SK-N-SH (cell line): ENCODE measurements around the gene STK39. TPM values are rescaled to one million over a fixed set of nuclear protein-coding genes. Genes with fewer than 3 reads are reported as not detected.

Experiments
- CTCF ChIA-PET: fragments of 300-600, 350-600 bp; formaldehyde crosslinking; extraction: SDS; loops from one replicate; lab custom pipeline; 2021; lab: Yijun Ruan, JAX
- POLR2A ChIA-PET: fragments of 350-600 bp; sonication (Branson Sonifier 250); formaldehyde crosslinking; extraction: SDS; loops from one replicate; lab custom pipeline; 2020; ENCODE audit warnings: antibody characterized with exemption, inconsistent platforms; lab: Yijun Ruan, JAX
- DNase-seq: peaks from one replicate; pipeline ENCODE4 v3.0.0; 2012
- H2AFZ ChIP-seq: fragments of 200-600 bp; sonication (generic); 2 replicates; pipeline ENCODE4 v1.8.1; 2016; ENCODE audit warnings: antibody characterized with exemption, mild to moderate bottlenecking, low read depth
- H3F3A ChIP-seq: fragments of 200-600 bp; sonication (generic); replicated peaks from 2 replicates; pipeline ENCODE3; 2016; ENCODE audit warnings: antibody characterized with exemption, mild to moderate bottlenecking; ENCODE audit not compliant: insufficient read depth
- H3K27ac ChIP-seq, 2 experiments: fragments of 200-500 bp in 1 of 2; fragments of 200-600 bp in 1 of 2; sonication (Bioruptor generic) in 1 of 2; sonication (generic), shearing (Covaris generic) in 1 of 2; 2 replicates each; pipeline versions ENCODE4 v1.5.1 to v1.6.1; 2014 to 2016; ENCODE audit warnings: low read depth in 2 of 2, inconsistent platforms in 1 of 2, low read length in 1 of 2, mild to moderate bottlenecking in 1 of 2, mixed read lengths in 1 of 2
- H3K27me3 ChIP-seq: fragments of 200-600 bp; sonication (generic), shearing (Covaris generic); 2 replicates; pipeline ENCODE4 v1.6.1; 2016; ENCODE audit warnings: mixed run types; ENCODE audit not compliant: insufficient read depth
- H3K36me3 ChIP-seq, 2 experiments: fragments of 200-500 bp in 1 of 2; fragments of 200-600 bp in 1 of 2; sonication (Bioruptor generic) in 1 of 2; sonication (generic) in 1 of 2; replicated peaks in 1 of 2; 2 replicates each; pipeline versions ENCODE3 to v1.5.1; 2014 to 2016; ENCODE audit warnings: low read length in 1 of 2, mild to moderate bottlenecking in 1 of 2; ENCODE audit not compliant: insufficient read depth in 2 of 2, control insufficient read depth in 1 of 2
- H3K4me1 ChIP-seq, 2 experiments: fragments of 200-500 bp in 1 of 2; fragments of 200-600 bp in 1 of 2; sonication (Bioruptor generic) in 1 of 2; sonication (generic), shearing (Covaris generic) in 1 of 2; 2 replicates each; pipeline versions ENCODE4 v1.5.1 to v1.6.1; 2014 to 2016; ENCODE audit warnings: low read depth in 1 of 2, low read length in 1 of 2, mixed run types in 1 of 2; ENCODE audit not compliant: insufficient read depth in 2 of 2, control insufficient read depth in 1 of 2
- H3K4me2 ChIP-seq: fragments of 200-600 bp; sonication (generic), shearing (Covaris generic); 2 replicates; pipeline ENCODE4 v1.6.1; 2017; ENCODE audit warnings: mixed run types
- H3K4me3 ChIP-seq, 2 experiments: fragments of 200-500 bp in 1 of 2; fragments of 200-600 bp in 1 of 2; sonication (Bioruptor generic) in 1 of 2; sonication (generic), shearing (Covaris generic) in 1 of 2; 2 replicates each; pipeline versions ENCODE4 v1.5.1 to v1.8.1; 2014 to 2016; ENCODE audit warnings: low read depth in 2 of 2, inconsistent platforms in 1 of 2, low read length in 1 of 2, mild to moderate bottlenecking in 1 of 2, mixed read lengths in 1 of 2, moderate library complexity in 1 of 2
- H3K79me2 ChIP-seq: fragments of 200-600 bp; sonication (generic); 2 replicates; pipeline ENCODE4 v1.8.1; 2017; ENCODE audit warnings: mild to moderate bottlenecking; ENCODE audit not compliant: insufficient read depth
- H3K9ac ChIP-seq: fragments of 200-600 bp; sonication (generic); 2 replicates; pipeline ENCODE4 v1.6.1; 2017; ENCODE audit warnings: mixed run types
- H3K9me2 ChIP-seq: fragments of 200-600 bp; sonication (generic); 2 replicates; pipeline ENCODE4 v1.6.1; 2017; ENCODE audit warnings: mixed run types
- H3K9me3 ChIP-seq: fragments of 200-600 bp; sonication (generic); 2 replicates; pipeline ENCODE4 v1.6.1; 2017; ENCODE audit warnings: mixed run types, mild to moderate bottlenecking, moderate library complexity
- H4K20me1 ChIP-seq: fragments of 200-600 bp; sonication (generic); 2 replicates; pipeline ENCODE4 v1.6.1; 2017; ENCODE audit warnings: mild to moderate bottlenecking, mixed run types; ENCODE audit not compliant: insufficient read depth
- CHD2 ChIP-seq: fragments of 150-350 bp; IDR thresholded peaks from 2 replicates; pipeline ENCODE4 v1.6.1; 2018; ENCODE audit warnings: low read length; ENCODE audit not compliant: partially characterized antibody
- ELF1 ChIP-seq: IDR thresholded peaks from 2 replicates; pipeline ENCODE4 v1.4.0; 2012
- EP300 ChIP-seq, 2 experiments: IDR thresholded peaks; 2 replicates each; pipeline versions ENCODE4 v1.4.0 to v1.6.1; 2012; ENCODE audit warnings: borderline replicate concordance in 1 of 2, low read depth in 1 of 2, low read length in 1 of 2
- FOSL2 ChIP-seq: IDR thresholded peaks from 2 replicates; pipeline ENCODE4 v1.4.0; 2012; ENCODE audit warnings: low read depth, mild to moderate bottlenecking, moderate library complexity, borderline replicate concordance
- FOXJ3 ChIP-seq: sonication (generic); formaldehyde crosslinking; IDR thresholded peaks from 2 replicates; pipeline ENCODE4 v1.5.1; 2020; ENCODE audit warnings: mild to moderate bottlenecking, missing genetic modification reagents
- GATA2 ChIP-seq: sonication (generic); formaldehyde crosslinking; IDR thresholded peaks from 2 replicates; pipeline ENCODE4 v1.5.0; 2020; ENCODE audit warnings: mild to moderate bottlenecking, missing genetic modification reagents
- MEF2A ChIP-seq: IDR thresholded peaks from 2 replicates; pipeline ENCODE4 v1.4.0; 2012; ENCODE audit warnings: low read depth, borderline replicate concordance
- MXI1 ChIP-seq: IDR thresholded peaks from 2 replicates; pipeline ENCODE4 v1.6.1; 2012; ENCODE audit warnings: mild to moderate bottlenecking, low read depth, low read length, improper control_type of control experiment
- PBX3 ChIP-seq: IDR thresholded peaks from 2 replicates; pipeline ENCODE4; 2012
- POLR2AphosphoS5 ChIP-seq: IDR thresholded peaks from 2 replicates; pipeline ENCODE4 v1.6.1; 2012; ENCODE audit warnings: low read depth, low read length
- RAD21 ChIP-seq: IDR thresholded peaks from 2 replicates; pipeline ENCODE4 v1.6.1; 2012; ENCODE audit warnings: mild to moderate bottlenecking, low read length
- RCOR1 ChIP-seq: fragments of 150-350 bp; IDR thresholded peaks from 2 replicates; pipeline ENCODE4 v1.6.1; 2017; ENCODE audit warnings: antibody characterized with exemption, low read length
- SMC3 ChIP-seq: IDR thresholded peaks from 2 replicates; pipeline ENCODE4 v1.6.1; 2012; ENCODE audit warnings: low read depth, low read length, improper control_type of control experiment
- TCF12 ChIP-seq: IDR thresholded peaks from 2 replicates; pipeline ENCODE4 v1.4.0; 2012
- TEAD4 ChIP-seq: IDR thresholded peaks from 2 replicates; pipeline ENCODE4 v1.4.0; 2012; ENCODE audit warnings: mild to moderate bottlenecking, borderline replicate concordance; ENCODE audit not compliant: insufficient read depth
- WGBS: methylation state at CpG from one replicate; pipeline ENCODE4 v1.1.6; 2017; ENCODE audit warnings: low lambda C conversion rate; 5-methylcytosine and 5-hydroxymethylcytosine counted together
- polyA plus RNA-seq, 3 experiments: library from polyadenylated mRNA; depleted of rRNA; stranded (reverse); fragments of >200 nt; gene quantifications; 2 replicates each; pipeline ENCODE4 v1.2.3, GENCODE V29; 2012
- TF ChIP-seq, protein P1 (sequence below): IDR thresholded peaks from 2 replicates; pipeline ENCODE4 v1.4.0; 2012; ENCODE audit warnings: low read depth, borderline replicate concordance
- TF ChIP-seq, protein P2 (sequence below): fragments of 150-350 bp; IDR thresholded peaks from 2 replicates; pipeline ENCODE4 v1.6.1; 2016; ENCODE audit warnings: mild to moderate bottlenecking, low read depth, low read length

STK39 gene
- polyA plus RNA-seq, 1 of the 3 experiments (the other 2 are of a cell fraction) = 9.6 TPM

DNA sequence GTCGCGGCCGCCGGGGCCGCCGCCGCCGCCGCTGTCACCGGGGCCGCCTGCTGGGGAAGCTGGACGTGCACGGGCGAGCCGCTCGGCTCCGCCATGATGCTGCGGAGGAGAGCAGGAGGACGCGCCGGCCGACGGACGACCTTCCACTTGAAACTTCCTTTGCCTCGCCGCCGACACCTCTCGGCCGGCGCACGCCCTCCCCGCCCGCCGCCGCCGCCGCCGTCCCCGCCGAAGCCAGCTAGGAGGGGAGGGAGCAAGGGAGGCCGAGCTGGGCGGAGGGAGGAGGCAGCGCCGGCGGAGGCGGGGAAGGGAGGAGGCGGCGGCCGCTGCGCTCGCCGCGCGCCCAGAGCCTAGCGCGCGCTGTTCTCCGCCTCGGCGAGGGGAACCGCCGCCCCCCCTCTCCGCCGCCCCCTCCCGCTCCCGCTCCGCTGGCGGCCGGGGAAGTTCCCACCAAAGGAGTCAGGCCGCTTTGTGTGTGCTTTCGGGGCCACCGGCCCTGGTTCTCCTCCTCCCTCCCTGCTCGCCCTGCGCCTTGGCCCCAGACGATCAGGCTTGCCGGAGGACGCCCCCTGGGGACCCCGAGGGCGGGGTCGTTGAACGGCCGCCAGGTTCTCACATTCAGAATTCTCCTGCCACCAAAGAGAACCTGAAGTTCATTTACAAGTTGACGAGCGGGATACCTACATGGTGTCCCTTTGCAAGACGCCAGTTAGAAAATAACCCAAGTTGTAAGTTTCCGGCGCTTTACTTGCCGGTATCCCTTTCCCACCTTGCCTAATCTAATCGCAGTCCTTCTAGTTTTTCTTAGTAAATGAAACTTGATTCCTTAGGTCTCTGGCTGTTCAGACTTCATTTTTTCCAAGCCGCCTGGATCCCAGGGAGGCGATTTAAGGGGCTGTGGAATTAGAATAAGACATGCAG, at the start of gene STK39 (continued):
- TF ChIP-seq MXI1 (0 out of 2 replicates have a peak, but pooled peaks have one; percentile 29), TEAD4 (no peak), GATA2 (CRISPR knock-in tag) (no peak), TCF12 (no peak), FOSL2 (no peak), POLR2AphosphoS5 (no peak; the same call in 1 of the 2 replicates)

DNA sequence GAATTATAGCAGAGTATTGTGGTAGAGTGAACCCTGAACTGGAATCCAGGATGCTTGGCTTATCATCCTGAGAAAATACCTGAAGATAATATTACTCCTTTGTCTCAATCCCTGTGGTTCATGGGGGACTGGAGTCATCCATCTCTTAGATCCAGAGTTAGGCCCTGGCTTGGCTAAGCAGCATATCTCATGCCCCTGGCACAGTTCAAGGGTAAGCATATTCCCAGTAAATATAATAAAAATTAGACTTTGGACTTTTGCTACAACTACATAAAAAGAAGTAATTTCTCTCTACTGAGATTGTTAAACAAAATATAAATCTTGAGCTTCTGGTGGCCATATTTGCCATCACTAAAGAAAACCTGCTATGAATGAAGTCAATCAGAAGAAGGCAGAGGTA, 47.7 kb upstream of the STK39 start:
- H3K9me3 ChIP-seq = no peaks in the 10 kb centered on the region
- no peak for TF ChIP-seq GATA2 (CRISPR knock-in tag)
- no peak for TF ChIP-seq RCOR1
- no peak for TF ChIP-seq FOXJ3
- TF ChIP-seq, all 33 proteins: peak for 0
- no peak for DNase-seq
- no peaks in the 10 kb centered on the region for H3F3A ChIP-seq
- ChIA-PET CTCF (interaction anchor here (1.0 kb wide), 1 partner anchor 625 kb away, joined by 4 read pairs; no protein-coding TSS in a partner anchor), POLR2A (no interaction called here)
- H3K27me3 ChIP-seq = no peaks in the 10 kb centered on the region
- H3K27ac ChIP-seq = no peak overlapping the region
- no peak overlapping the region for H3K4me3 ChIP-seq
- no peaks in the 10 kb centered on the region for H3K79me2 ChIP-seq
- H3K36me3 ChIP-seq = no peaks in the 10 kb centered on the region
- H4K20me1 ChIP-seq = no peaks in the 10 kb centered on the region
- no peaks in the 10 kb centered on the region for H3K4me1 ChIP-seq
- H3K4me2 ChIP-seq = no peak overlapping the region
- H2AFZ ChIP-seq = no peak overlapping the region
- no peak overlapping the region for H3K9ac ChIP-seq
- H3K9me2 ChIP-seq = no peaks in the 10 kb centered on the region

DNA sequence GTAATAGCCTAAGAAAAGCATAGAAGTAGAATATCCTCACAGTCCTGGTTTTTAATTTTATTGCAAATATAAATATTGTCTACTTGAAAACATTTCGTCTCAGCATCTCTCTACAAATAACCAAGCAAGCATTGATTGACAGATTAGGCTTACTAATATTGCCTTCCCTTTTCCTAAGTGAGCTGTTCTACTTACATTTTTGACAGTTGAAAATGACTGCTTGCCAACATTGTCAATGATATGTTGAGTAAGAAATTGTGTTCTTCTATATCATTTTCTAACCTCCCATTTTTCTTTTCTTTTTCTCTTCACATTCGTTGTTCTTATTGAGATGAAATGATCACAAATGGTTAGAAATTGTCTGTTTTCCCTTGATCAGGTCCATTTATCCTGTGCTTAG, 47.0 kb upstream of the STK39 start:
- Histone ChIP-seq H3K79me2 (no peaks in the 10 kb centered on the region), H3K9me2 (no peaks in the 10 kb centered on the region), H3K4me1 (no peaks in the 10 kb centered on the region), H3K9me3 (no peaks in the 10 kb centered on the region), H4K20me1 (no peaks in the 10 kb centered on the region), H3K4me2 (no peak overlapping the region), H3F3A (no peaks in the 10 kb centered on the region)
- WGBS = 67% methylated on average over 2 of the region's 2 CpGs
- POLR2A ChIA-PET = no interaction called here
- TF ChIP-seq ELF1 = no peak
- TF ChIP-seq, all 33 proteins: peak for 0
- no peak overlapping the region for H3K4me3 ChIP-seq
- no peak overlapping the region for H3K9ac ChIP-seq
- no peaks in the 10 kb centered on the region for H3K36me3 ChIP-seq
- DNase-seq = no peak
- CTCF ChIA-PET = interaction anchor here (1.0 kb wide), 1 partner anchor 626 kb away, joined by 4 read pairs; no protein-coding TSS in a partner anchor
- H3K27ac ChIP-seq = no peak overlapping the region
- H3K27me3 ChIP-seq = no peaks in the 10 kb centered on the region
- H2AFZ ChIP-seq = no peak overlapping the region

GRCh38 chr2:168293766-168294165, 46.4 kb upstream of the STK39 start:
- WGBS = 58% methylated on average over 3 of the region's 4 CpGs
- TF ChIP-seq, protein P1, sequence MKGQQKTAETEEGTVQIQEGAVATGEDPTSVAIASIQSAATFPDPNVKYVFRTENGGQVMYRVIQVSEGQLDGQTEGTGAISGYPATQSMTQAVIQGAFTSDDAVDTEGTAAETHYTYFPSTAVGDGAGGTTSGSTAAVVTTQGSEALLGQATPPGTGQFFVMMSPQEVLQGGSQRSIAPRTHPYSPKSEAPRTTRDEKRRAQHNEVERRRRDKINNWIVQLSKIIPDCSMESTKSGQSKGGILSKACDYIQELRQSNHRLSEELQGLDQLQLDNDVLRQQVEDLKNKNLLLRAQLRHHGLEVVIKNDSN = no peak
- no peak for TF ChIP-seq CHD2
- TF ChIP-seq GATA2 (CRISPR knock-in tag) = no peak
- TF ChIP-seq, protein P2, sequence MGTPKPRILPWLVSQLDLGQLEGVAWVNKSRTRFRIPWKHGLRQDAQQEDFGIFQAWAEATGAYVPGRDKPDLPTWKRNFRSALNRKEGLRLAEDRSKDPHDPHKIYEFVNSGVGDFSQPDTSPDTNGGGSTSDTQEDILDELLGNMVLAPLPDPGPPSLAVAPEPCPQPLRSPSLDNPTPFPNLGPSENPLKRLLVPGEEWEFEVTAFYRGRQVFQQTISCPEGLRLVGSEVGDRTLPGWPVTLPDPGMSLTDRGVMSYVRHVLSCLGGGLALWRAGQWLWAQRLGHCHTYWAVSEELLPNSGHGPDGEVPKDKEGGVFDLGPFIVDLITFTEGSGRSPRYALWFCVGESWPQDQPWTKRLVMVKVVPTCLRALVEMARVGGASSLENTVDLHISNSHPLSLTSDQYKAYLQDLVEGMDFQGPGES = no peak
- TF ChIP-seq RAD21 = no peak
- no peak for TF ChIP-seq EP300 (IDR thresholded peaks at IDR 0.05; ENCODE audit: borderline replicate concordance in 1 of 2, low read depth in 1 of 2, low read length in 1 of 2)
- no peak for TF ChIP-seq SMC3
- no peak for TF ChIP-seq MEF2A
- no peak for TF ChIP-seq PBX3

More at GRCh38 chr2:168293766-168294165, 46.4 kb upstream of the STK39 start:
- Histone ChIP-seq H3K9ac (no peak overlapping the region), H3K4me3 (no peak overlapping the region), H3K9me3 (no peaks in the 10 kb centered on the region), H4K20me1 (no peaks in the 10 kb centered on the region), H2AFZ (no peak overlapping the region), H3K27me3 (no peaks in the 10 kb centered on the region), H3F3A (no peaks in the 10 kb centered on the region), H3K4me2 (no peak overlapping the region), H3K79me2 (no peaks in the 10 kb centered on the region), H3K9me2 (no peaks in the 10 kb centered on the region), H3K27ac (no peak overlapping the region), H3K4me1 (no peaks in the 10 kb centered on the region), H3K36me3 (no peaks in the 10 kb centered on the region)
- no peak for DNase-seq
- CTCF ChIA-PET = no interaction called here
- POLR2A ChIA-PET = no interaction called here
